T-helper 2 cell treated with Interferon-gamma antibody and Interleukin-4, amounts not matched to agents 5 μg/mL and 100 μg/mL, for 36 hours (primary cell): ENCODE measurements around the gene CARM1.
"Not testable (repeated sequence)": the region's sequence is repeated elsewhere in the genome, so short reads cannot be mapped to it uniquely, and the experiment has no call there.

ENCODE experiments used
- DNase-seq: peaks from one replicate; pipeline ENCODE4 v3.0.0; 2021; ENCODE audit warnings: low spot score
- H3K27ac Mint-ChIP-seq: one replicate; pipeline ENCODE4 v1.8.0; 2021; ENCODE audit warnings: mild to moderate bottlenecking, mixed read lengths
- H3K27me3 Mint-ChIP-seq: one replicate; pipeline ENCODE4 v1.8.0; 2021; ENCODE audit warnings: low read depth, mixed read lengths
- H3K36me3 Mint-ChIP-seq: one replicate; pipeline ENCODE4 v1.8.0; 2021; ENCODE audit warnings: low read depth, mixed read lengths
- H3K4me1 Mint-ChIP-seq: one replicate; pipeline ENCODE4 v1.8.0; 2021; ENCODE audit warnings: low read depth, mixed read lengths
- H3K4me3 Mint-ChIP-seq: one replicate; pipeline ENCODE4 v1.8.0; 2022; ENCODE audit warnings: mild to moderate bottlenecking, moderate library complexity, mixed read lengths
- H3K9me3 Mint-ChIP-seq: one replicate; pipeline ENCODE4 v1.8.0; 2021; ENCODE audit warnings: mixed read lengths

Gene CARM1

DNA sequence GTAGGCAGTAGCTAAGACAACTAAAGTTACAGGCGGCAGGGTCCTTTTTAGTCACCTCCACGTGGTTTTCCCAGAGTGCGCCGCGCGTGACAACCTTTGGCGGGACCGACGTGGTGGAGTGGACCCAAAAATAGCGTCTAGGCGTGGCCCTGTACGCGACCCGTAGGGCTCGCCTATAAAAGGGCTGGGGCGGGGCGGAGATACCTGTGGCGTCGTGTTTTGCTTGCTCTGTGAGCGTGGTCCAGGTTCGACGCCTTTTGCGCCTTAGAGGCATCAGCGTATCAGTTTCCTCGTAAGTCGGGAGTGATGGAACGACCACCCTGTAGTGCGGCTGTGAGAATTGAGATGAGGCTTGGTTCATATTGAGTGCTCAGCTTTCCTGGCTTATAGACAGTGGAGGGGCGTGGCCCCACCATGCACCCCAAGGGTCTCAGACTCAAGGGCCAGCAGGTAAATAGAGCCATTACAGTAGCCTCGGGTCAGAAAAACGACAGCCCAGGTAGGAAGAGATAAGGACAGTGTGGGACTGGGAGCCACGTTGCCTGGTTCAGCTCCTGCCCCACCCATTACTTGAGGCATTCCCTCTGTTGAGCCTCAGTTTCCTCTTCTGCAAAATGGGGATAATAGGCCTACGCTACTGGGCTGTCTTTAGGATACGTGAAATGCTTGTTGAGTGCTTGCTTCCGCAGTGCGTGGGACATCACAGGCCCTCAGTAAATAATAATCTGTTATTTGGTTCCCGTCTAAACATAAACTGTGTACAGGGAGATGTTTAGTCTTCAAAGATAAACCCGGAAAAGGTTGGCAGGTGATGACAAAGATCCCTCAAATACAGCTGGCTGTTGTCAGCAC lies 34.6 kb upstream of the CARM1 start:
- H3K27ac Mint-ChIP-seq, result peak overlapping the region; percentile 99
- H3K36me3 Mint-ChIP-seq, result peaks cover 19% of the 10 kb centered on the region
- peak overlapping the region; percentile 95 for H3K4me3 Mint-ChIP-seq
- peaks cover 9% of the 10 kb centered on the region for H3K9me3 Mint-ChIP-seq
- H3K4me1 Mint-ChIP-seq, result peaks cover 12% of the 10 kb centered on the region
- H3K27me3 Mint-ChIP-seq, result no peaks in the 10 kb centered on the region
- DNase-seq, result peak; percentile 80

DNA sequence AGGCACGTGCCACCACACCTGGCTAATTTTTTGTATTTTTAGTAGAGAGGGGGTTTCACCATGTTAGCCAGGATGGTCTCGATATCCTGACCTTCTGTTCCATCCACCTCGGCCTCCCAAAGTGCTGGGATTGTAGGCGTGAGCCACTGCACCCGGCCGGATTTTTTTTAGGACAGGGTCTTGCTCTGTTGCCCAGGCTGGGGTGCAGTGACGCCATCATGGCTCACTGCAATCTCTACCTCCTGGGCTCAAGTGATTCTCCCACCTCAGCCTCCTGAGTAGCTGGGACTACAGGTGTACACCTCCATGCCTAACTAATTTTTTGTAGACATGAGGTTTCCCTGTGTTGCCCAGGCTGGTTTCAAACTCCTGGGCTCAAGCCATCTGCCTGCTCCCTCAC lies 33.7 kb upstream of the CARM1 start:
- not testable (repeated sequence) for DNase-seq, H3K4me3 Mint-ChIP-seq, H3K27ac Mint-ChIP-seq, H3K27me3 Mint-ChIP-seq, H3K9me3 Mint-ChIP-seq
- Mint-ChIP-seq H3K36me3 (peaks cover 19% of the 10 kb centered on the region), H3K4me1 (peaks cover 12% of the 10 kb centered on the region)

DNA sequence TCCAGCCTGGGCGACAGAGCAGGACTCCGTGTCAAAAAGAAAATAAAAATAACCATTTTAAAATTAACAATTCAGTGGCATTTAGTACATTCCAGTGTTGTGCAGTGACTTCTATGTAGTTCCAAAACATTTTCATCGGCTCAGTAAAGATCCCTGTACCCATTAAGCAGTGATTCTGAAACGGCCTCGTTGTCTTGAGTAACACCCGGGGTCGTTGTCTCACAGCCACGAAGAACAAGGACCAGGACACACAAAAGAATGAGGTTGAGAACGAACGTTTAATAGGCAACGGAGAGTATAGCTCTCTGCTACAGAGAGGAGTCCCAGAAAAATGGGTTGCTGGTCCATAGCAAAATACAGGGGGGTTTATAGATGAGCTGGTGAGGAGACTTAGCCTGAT lies 33.0 kb upstream of the CARM1 start:
- Mint-ChIP-seq H3K27me3 (no peaks in the 10 kb centered on the region), H3K4me3 (no peak overlapping the region), H3K36me3 (peaks cover 15% of the 10 kb centered on the region), H3K27ac (no peak overlapping the region), H3K4me1 (peaks cover 12% of the 10 kb centered on the region), H3K9me3 (peaks cover 9% of the 10 kb centered on the region)
- no peak for DNase-seq

DNA sequence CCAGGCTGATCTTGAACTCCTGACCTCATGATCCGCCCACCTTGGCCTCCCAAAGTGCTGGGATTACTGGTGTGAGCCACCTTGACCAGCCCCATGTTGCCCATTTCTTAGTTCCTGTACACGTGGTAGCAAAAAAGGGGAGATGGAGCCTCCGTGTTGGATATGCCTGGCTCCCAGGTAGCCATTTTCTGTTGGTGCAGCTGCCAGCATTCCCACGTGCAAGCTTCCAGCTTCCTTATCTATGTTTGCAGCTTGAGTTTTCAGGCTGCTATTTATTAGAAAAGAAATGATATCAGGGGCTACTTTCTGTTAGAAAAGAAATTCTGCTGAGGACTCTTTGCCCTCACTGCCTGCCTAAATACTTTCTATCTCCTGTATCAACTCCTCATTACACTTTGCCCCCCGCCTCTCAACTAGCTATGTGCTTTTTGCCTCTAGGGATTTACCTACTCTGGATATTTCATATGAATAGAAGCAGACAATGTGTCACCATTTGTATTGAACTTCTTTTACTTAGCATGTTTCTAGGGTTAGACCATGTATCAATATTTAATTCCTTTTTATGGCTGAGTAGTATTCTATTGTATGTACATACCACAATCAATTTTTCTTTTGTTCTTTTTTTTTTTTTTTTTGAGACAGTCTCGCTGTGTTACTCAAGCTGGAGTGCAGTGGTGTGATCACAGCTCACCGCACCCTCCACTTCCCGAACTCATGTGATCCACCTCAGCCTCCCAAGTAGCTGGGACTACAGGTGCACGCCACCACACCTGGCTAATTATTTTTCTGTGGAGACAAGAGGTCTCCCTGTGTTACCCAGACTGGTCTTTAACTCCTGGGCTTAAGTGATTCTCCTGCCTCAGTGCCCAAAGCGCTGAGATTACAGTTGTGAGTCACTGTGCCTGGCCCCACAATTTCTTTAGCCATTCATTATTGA lies 32.0 kb upstream of the CARM1 start:
- Mint-ChIP-seq H3K27ac (no peak overlapping the region), H3K9me3 (peaks cover 9% of the 10 kb centered on the region), H3K27me3 (no peaks in the 10 kb centered on the region), H3K4me1 (peaks cover 12% of the 10 kb centered on the region), H3K36me3 (peaks cover 13% of the 10 kb centered on the region), H3K4me3 (no peak overlapping the region)
- no peak for DNase-seq

DNA sequence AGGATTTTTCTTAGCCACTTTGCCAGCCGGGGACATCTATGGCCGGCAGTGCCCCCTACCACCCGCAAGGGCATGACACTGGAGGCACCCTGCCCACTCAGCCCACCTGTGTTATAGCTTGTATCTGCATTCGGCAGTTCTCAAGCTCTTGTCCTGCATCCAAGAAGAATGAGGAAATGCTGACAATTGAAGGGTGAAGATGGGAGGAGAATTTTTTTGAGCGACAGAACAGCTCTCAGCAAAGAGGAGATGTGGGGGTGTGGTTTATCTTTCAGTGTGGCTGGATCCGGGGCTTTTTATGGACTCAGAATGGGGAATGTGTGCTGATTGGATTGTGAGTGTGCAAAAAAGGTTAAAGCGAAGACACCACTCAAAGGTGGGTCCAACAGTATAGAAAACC lies 28.6 kb upstream of the CARM1 start:
- Mint-ChIP-seq H3K27ac (no peak overlapping the region), H3K4me1 (no peaks in the 10 kb centered on the region), H3K27me3 (no peaks in the 10 kb centered on the region), H3K9me3 (peaks cover 10% of the 10 kb centered on the region), H3K36me3 (peaks cover 4% of the 10 kb centered on the region), H3K4me3 (no peak overlapping the region)
- no peak for DNase-seq

DNA sequence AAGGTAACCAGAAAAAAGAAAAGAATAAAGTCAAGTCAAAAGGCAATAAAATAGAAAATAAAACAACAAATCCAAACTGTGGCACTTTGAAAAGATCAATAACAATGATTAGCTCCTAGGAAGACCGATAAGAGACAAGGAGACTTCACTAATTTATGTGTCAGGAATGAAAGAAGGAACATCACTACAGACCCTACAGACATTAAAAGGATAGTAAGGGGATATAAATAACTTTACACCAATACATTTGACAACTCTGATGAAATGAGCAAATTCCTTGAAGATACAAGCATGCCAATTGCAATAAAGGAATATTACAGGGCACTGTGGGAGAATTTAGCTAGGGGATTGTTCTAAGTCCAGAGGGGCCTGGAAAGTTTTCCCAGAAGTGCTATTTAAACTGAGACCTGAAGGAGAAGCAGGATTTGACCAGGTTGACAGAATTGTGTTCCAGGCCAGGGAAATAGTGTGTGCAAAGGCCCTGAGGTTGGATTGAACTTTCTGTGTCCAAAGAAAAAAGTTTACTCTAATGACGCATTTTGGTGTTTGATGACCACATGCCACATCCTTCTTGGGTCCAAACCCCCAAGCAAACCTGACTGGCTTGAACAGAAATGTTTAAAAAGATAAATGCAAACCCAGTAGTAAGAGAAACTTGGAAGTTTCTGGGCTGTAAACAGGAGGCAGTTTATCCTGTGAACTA lies 24.7 kb upstream of the CARM1 start:
- no peak for DNase-seq
- Mint-ChIP-seq H3K4me3 (no peak overlapping the region), H3K36me3 (peaks cover 4% of the 10 kb centered on the region), H3K27me3 (no peaks in the 10 kb centered on the region), H3K4me1 (peaks cover 6% of the 10 kb centered on the region), H3K9me3 (peaks cover 6% of the 10 kb centered on the region), H3K27ac (no peak overlapping the region)

DNA sequence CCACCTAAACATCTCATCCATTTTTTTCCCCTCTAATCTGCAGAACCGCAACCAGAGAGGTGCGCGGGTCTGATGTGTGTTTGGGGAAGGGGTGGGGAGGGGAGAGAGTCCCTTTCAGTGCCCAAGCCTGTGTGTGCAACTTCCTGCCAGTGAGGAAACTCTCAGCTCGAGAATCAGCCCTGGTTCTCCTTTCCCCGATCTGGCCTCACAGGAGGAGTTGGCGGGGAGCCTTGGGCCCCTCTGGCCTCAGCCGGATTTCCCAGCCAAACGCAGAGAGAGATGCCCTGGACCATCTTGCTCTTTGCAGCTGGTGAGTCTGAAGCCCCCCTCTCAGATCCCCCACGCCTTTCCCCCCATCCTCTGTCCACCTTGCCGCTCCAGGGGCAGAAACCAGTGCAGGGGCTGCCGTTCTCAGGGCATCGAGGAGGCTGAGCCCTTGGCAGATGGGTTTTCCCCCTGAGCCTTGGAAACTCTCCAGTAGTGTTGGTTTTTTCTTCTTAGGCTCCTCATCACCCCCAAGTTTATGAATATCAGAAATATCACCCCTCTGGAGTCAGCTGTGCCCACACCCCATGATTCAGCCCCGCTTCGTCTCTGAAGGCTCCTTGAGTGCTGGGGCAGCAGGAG lies 23.0 kb upstream of the CARM1 start, which contains the start of gene C19orf38:
TSS of gene C19orf38 (plus strand) at position 186 of the 627 bp plus-strand sequence. CDS start at position 280, 94 bp downstream.
- no peak for DNase-seq
- peak within 1 kb of the TSS; percentile 55 for H3K4me3 Mint-ChIP-seq

DNA sequence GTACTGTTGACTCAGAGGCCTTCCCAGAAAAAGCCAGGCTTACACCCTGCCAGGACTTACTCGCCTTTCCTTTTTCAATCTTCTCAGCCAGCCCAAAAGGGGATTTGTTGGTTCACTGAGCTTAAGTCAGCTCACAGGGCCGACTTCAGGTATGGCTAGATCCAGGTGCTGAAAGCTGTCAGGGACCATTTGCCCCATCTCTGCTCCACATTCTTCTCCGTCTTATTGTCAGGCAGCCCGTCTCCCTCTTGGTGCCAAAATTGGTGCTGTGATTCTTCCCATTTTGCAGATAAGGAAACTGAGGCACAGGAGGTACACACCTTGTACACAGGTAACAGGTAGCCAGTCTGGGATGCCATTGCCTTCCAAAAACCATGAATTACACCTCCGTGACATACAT lies 20.7 kb upstream of the CARM1 start:
- H3K4me3 Mint-ChIP-seq, result no peak overlapping the region
- peaks cover 6% of the 10 kb centered on the region for H3K9me3 Mint-ChIP-seq
- DNase-seq, result no peak
- peaks cover 4% of the 10 kb centered on the region for H3K36me3 Mint-ChIP-seq
- no peaks in the 10 kb centered on the region for H3K27me3 Mint-ChIP-seq
- H3K4me1 Mint-ChIP-seq, result peaks cover 6% of the 10 kb centered on the region
- no peak overlapping the region for H3K27ac Mint-ChIP-seq

More for the DNA sequence above, 23.0 kb upstream of the CARM1 start, which contains the start of gene C19orf38:
- H3K9me3 Mint-ChIP-seq, result peaks cover 6% of the 10 kb centered on the region
- H3K4me1 Mint-ChIP-seq, result peaks cover 6% of the 10 kb centered on the region
- peak within 1 kb of the TSS; percentile 57 for H3K27ac Mint-ChIP-seq
- H3K27me3 Mint-ChIP-seq, result no peaks in the 10 kb centered on the region
- peaks cover 4% of the 10 kb centered on the region for H3K36me3 Mint-ChIP-seq

DNA sequence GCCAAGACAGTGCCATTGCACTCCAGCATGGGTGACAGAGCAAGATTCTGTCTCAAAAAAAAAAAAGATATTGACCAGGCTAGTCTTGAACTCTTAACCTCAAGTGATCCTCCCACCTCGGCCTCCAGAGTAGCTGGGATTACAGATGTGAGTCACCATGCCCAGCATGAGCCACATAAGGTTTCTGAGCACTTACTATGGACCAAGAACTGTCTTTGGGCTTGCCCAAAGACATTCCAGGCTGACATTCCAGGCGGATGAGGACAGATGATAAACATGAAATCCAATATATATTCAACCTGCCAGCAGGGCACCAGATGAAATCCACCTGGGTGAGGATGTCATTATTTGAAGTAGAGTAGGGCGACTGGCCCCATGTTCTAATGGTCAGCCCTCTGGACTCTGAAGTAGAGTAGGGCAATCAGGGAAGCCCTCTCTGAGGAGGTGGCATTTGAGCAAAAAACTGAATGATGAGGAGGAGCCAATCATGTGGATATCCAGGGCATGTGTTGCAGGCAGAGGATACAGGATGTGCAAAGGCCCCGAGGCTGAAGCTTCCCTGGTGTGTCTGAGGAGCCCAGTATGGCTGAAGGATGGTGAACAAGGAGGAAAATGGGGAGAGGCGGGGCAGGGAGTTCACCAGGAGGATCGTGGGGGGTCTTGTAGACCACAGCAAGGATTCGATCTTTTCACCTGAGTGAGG lies 19.1 kb upstream of the CARM1 start:
- H3K27me3 Mint-ChIP-seq, result no peaks in the 10 kb centered on the region
- H3K4me3 Mint-ChIP-seq, result no peak overlapping the region

DNA sequence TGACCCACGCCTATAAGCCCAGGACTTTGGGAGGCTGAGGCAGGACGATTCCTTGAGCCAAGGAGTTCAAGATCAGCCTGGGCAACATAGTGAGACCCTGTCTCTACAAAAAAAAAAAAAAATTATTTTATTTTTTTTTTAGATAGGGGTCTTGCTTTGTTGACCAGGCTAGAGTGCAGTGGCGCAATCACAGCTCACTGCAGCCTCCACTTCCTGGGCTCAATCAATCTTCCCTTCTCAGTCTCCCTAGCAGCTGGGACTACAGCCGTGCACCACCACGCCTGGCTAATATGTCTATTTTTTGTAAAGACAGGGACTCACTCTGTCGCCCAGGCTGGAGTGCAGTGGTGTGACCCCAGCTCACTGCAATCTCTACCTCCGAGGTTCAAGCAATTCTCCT lies 18.4 kb upstream of the CARM1 start:
- Mint-ChIP-seq H3K27me3 (no peaks in the 10 kb centered on the region), H3K4me1 (peaks cover 6% of the 10 kb centered on the region), H3K36me3 (no peaks in the 10 kb centered on the region), H3K9me3 (no peaks in the 10 kb centered on the region), H3K27ac (no peak overlapping the region), H3K4me3 (no peak overlapping the region)
- no peak for DNase-seq

More for the DNA sequence above, 19.1 kb upstream of the CARM1 start:
- Mint-ChIP-seq H3K9me3 (no peaks in the 10 kb centered on the region), H3K36me3 (no peaks in the 10 kb centered on the region), H3K27ac (no peak overlapping the region), H3K4me1 (peaks cover 6% of the 10 kb centered on the region)
- no peak for DNase-seq

DNA sequence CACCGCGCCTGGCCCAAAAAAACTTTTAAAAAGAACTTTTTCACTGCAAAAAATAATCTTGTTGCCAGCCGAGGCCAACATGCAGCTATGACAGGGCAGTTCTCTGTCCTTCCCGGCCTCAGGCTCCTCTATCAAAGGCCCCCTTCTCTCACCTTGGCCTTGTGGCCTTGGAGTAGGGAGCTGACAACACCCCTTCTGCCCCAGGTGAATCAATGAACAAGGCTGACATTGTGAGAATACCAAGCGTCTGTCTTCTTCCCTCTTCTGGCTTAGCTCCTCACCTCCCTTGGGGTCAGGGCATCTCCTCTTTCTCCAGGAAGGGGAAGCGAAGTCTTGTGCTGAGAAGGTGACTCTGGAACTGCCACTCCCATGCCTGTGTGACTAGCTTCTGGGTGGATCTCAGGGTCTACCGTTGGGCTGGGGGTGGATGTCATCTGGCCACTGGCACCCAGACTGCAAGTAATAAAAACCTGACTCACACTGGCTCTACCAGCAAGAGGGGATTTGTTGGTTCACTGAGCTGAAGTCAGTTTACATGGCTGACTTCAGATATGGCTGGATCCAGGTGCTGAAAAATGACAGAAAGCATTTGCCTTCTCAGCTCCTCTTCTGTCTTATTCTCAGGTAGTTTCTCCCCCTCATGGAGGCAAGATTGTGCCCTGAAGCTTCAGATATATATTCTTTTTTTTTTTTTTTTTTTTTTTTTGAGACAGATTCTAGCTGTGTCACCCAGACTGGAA lies 16.8 kb upstream of the CARM1 start:
- Mint-ChIP-seq H3K4me3 (no peak overlapping the region), H3K4me1 (no peaks in the 10 kb centered on the region), H3K27me3 (no peaks in the 10 kb centered on the region), H3K9me3 (no peaks in the 10 kb centered on the region), H3K36me3 (no peaks in the 10 kb centered on the region), H3K27ac (no peak overlapping the region)
- DNase-seq, result no peak

DNA sequence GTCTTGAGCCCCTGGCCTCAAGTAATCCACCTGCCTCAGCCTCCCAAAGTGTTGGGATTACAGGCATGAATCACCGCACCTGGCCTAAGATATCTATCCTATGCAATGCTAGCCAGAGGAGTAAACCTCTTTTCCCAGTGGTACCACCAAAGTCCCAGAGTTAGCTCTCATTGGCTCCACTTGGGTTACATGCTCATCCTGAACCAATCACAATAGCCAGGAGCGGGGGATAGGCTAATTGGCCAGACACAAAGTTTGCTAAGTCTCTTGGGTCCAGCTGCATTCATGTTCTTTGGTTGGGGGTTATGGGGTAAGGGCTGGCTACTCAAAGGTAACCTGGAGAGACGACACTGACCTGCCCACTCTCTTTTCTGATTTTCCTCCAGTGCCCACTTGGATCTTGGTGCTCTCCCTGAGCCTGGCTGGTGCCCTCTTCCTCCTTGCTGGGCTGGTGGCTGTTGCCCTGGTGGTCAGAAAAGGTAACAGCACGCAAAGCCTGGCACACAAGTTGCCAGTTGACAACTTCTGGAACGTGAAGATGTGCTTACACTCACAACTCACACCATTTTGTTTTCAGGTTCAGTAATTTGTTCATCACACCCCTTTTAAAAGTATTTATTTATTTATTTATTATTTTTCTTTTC lies 15.4 kb upstream of the CARM1 start:
- Mint-ChIP-seq H3K4me1 (no peaks in the 10 kb centered on the region), H3K9me3 (no peaks in the 10 kb centered on the region), H3K27ac (no peak overlapping the region), H3K4me3 (no peak overlapping the region), H3K27me3 (no peaks in the 10 kb centered on the region), H3K36me3 (no peaks in the 10 kb centered on the region)
- no peak for DNase-seq
